ENCODE data around the gene ZNF813.

DNA sequence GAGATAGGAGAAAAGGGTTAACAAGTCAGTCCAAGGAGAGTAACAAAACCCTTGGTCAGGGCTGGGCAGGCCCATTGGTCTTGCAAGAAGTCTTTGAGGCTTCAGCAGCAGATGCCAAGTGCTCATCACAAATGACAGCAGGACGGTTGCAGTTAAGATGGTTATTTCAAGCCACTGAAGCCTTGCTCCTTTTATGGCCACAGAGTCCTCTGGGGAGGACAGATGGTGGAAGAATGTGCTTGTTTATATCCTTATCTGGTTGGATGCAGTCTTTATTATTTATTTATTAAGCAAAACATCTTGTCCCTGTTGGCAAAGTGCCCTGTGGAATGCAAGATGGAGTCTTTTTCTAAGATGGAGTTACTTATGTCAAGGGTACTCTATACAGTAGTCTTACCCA is 51.2 kb downstream of the ZNF813 start:
- TF ChIP-seq, protein P1, sequence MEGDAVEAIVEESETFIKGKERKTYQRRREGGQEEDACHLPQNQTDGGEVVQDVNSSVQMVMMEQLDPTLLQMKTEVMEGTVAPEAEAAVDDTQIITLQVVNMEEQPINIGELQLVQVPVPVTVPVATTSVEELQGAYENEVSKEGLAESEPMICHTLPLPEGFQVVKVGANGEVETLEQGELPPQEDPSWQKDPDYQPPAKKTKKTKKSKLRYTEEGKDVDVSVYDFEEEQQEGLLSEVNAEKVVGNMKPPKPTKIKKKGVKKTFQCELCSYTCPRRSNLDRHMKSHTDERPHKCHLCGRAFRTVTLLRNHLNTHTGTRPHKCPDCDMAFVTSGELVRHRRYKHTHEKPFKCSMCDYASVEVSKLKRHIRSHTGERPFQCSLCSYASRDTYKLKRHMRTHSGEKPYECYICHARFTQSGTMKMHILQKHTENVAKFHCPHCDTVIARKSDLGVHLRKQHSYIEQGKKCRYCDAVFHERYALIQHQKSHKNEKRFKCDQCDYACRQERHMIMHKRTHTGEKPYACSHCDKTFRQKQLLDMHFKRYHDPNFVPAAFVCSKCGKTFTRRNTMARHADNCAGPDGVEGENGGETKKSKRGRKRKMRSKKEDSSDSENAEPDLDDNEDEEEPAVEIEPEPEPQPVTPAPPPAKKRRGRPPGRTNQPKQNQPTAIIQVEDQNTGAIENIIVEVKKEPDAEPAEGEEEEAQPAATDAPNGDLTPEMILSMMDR (IDR thresholded peaks at IDR 0.05; ENCODE audit: low read depth, low read length): no peak
- no peak for TF ChIP-seq EZH2phosphoT487 (IDR thresholded peaks at IDR 0.05; ENCODE audit: low read depth)
